Measurements from ENCODE around the gene ABHD12.
"Not testable (repeated sequence)": the region's sequence is repeated elsewhere in the genome, so short reads cannot be mapped to it uniquely, and the experiment has no call there.

ABHD12 gene

GRCh38 chr20:25355011-25355595, 35.5 kb downstream of the ABHD12 start:
- no peak overlapping the region for H3K4me3 ChIP-seq (ENCODE audit: low read depth, low read length)

GRCh38 chr20:25353747-25354705, 36.6 kb downstream of the ABHD12 start:
- H3K4me3 ChIP-seq (ENCODE audit: low read depth, low read length): no peak overlapping the region

GRCh38 chr20:25353353-25353746, 37.3 kb downstream of the ABHD12 start:
- H3K4me3 ChIP-seq (ENCODE audit: low read depth, low read length): no peak overlapping the region

GRCh38 chr20:25352746-25353145, 37.9 kb downstream of the ABHD12 start:
- H3K4me3 ChIP-seq (ENCODE audit: low read depth, low read length): no peak overlapping the region

- no peak overlapping the region for H3K4me3 ChIP-seq (ENCODE audit: low read depth, low read length)
These were observed 39.6 kb downstream of the ABHD12 start for GRCh38 chr20:25351024-25351360.

GRCh38 chr20:25346349-25346748, 44.3 kb downstream of the ABHD12 start:
- no peak overlapping the region for H3K4me3 ChIP-seq (ENCODE audit: low read depth, low read length)

GRCh38 chr20:25345721-25346120, 44.9 kb downstream of the ABHD12 start:
- H3K4me3 ChIP-seq (ENCODE audit: low read depth, low read length): no peak overlapping the region

GRCh38 chr20:25344634-25345033, 46.0 kb downstream of the ABHD12 start:
- no peak overlapping the region for H3K4me3 ChIP-seq (ENCODE audit: low read depth, low read length)

- no peak overlapping the region for H3K4me3 ChIP-seq (ENCODE audit: low read depth, low read length)
These were observed 48.6 kb downstream of the ABHD12 start for GRCh38 chr20:25341716-25342680.

- no peak overlapping the region for H3K4me3 ChIP-seq (ENCODE audit: low read depth, low read length)
These were observed 50.3 kb downstream of the ABHD12 start for GRCh38 chr20:25340380-25340779.

GRCh38 chr20:25339608-25340007, 51.0 kb downstream of the ABHD12 start:
- no peak overlapping the region for H3K4me3 ChIP-seq (ENCODE audit: low read depth, low read length)

- H3K4me3 ChIP-seq (ENCODE audit: low read depth, low read length): no peak overlapping the region
These were observed 52.3 kb downstream of the ABHD12 start for GRCh38 chr20:25338112-25339023.

- no peak overlapping the region for H3K4me3 ChIP-seq (ENCODE audit: low read depth, low read length)
These were observed 53.8 kb downstream of the ABHD12 start for GRCh38 chr20:25336561-25337422.

GRCh38 chr20:25334972-25335371, 55.7 kb downstream of the ABHD12 start:
- H3K4me3 ChIP-seq (ENCODE audit: low read depth, low read length): not testable (repeated sequence)

- H3K4me3 ChIP-seq (ENCODE audit: low read depth, low read length): no peak overlapping the region
These were observed 61.6 kb downstream of the ABHD12 start for GRCh38 chr20:25328954-25329498.

GRCh38 chr20:25327521-25328235, 63.0 kb downstream of the ABHD12 start:
- no peak overlapping the region for H3K4me3 ChIP-seq (ENCODE audit: low read depth, low read length)

- no peak overlapping the region for H3K4me3 ChIP-seq (ENCODE audit: low read depth, low read length)
These were observed 64.6 kb downstream of the ABHD12 start for GRCh38 chr20:25325997-25326396.

GRCh38 chr20:25325073-25325472, 65.6 kb downstream of the ABHD12 start:
- no peak overlapping the region for H3K4me3 ChIP-seq (ENCODE audit: low read depth, low read length)
